NT2/D1 (cell line): Measurements from ENCODE around the gene CTSZ.

ENCODE experiments used
- DNase-seq: peaks from one replicate; pipeline ENCODE4 v3.0.0-alpha.2; 2011; ENCODE audit warnings: low read depth, low spot score
- H3K27me3 ChIP-seq: 2 replicates; pipeline ENCODE4 v1.6.0; 2011; ENCODE audit warnings: mild to moderate bottlenecking; ENCODE audit not compliant: insufficient read length, insufficient read depth
- H3K36me3 ChIP-seq: 2 replicates; pipeline ENCODE4 v1.6.1; 2011; ENCODE audit warnings: mild to moderate bottlenecking, low read length, mixed read lengths; ENCODE audit not compliant: insufficient read depth, insufficient read length
- H3K4me1 ChIP-seq: 2 replicates; pipeline ENCODE4 v1.5.1; 2011; ENCODE audit not compliant: insufficient read depth, insufficient read length
- H3K4me3 ChIP-seq: 2 replicates; pipeline ENCODE4 v1.5.1; 2011; ENCODE audit warnings: low read depth; ENCODE audit not compliant: insufficient read length
- H3K9ac ChIP-seq: 2 replicates; pipeline ENCODE4 v1.6.0; 2011; ENCODE audit warnings: low read depth; ENCODE audit not compliant: insufficient read length
- H3K9me3 ChIP-seq: 2 replicates; pipeline ENCODE4 v1.5.1; 2011; ENCODE audit warnings: mild to moderate bottlenecking, low read length; ENCODE audit not compliant: insufficient read depth
- SUZ12 ChIP-seq: IDR thresholded peaks from 2 replicates; pipeline ENCODE4 v1.6.1; 2011; ENCODE audit not compliant: insufficient read length, insufficient read depth; ENCODE audit errors: extremely low read depth
- YY1 ChIP-seq: IDR thresholded peaks from 2 replicates; pipeline ENCODE4 v1.6.1; 2011; ENCODE audit not compliant: insufficient read length, insufficient read depth
- ZNF274 ChIP-seq: IDR thresholded peaks from 2 replicates; pipeline ENCODE4 v1.6.1; 2011; ENCODE audit warnings: mild to moderate bottlenecking, low read depth, low read length

Gene CTSZ

GRCh38 chr20:59000326-59000725, 6.7 kb downstream of the CTSZ start:
- no peak overlapping the region for H3K9ac ChIP-seq
- H3K27me3 ChIP-seq: no peaks in the 10 kb centered on the region
- no peak overlapping the region for H3K4me3 ChIP-seq
- H3K9me3 ChIP-seq: no peaks in the 10 kb centered on the region
- peaks cover 3% of the 10 kb centered on the region for H3K4me1 ChIP-seq
- DNase-seq: no peak
- TF ChIP-seq ZNF274 (no peak), SUZ12 (no peak), YY1 (no peak)
- H3K36me3 ChIP-seq: peaks cover 73% of the 10 kb centered on the region

DNA sequence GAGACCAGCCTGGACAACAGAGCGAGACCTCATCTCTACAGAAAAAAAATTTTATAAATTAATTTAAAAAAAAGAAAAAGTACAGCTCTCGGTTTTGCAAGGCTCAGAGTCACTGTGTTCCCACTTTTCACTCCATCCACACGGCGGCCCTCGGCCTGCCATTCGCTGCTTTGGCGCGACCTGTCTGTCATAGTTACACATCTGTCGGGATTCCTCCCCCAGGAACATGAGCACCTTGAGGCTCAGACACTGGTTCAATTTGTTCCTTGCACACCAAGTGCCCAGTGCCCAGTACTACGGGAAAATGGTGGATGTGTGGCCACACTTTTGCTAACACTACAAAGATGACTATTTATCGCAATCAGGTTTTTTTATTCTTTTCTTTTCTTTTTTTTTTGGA, 8.4 kb downstream of the CTSZ start:
- peaks cover 76% of the 10 kb centered on the region for H3K36me3 ChIP-seq
- no peak for DNase-seq

GRCh38 chr20:58997141-58997770, 9.8 kb downstream of the CTSZ start:
- TF ChIP-seq ZNF274: no peak
- TF ChIP-seq SUZ12: no peak
- TF ChIP-seq YY1: no peak
- Histone ChIP-seq H3K4me1 (no peaks in the 10 kb centered on the region), H3K27me3 (no peaks in the 10 kb centered on the region), H3K36me3 (peaks cover 87% of the 10 kb centered on the region), H3K9me3 (no peaks in the 10 kb centered on the region), H3K9ac (peak overlapping the region; percentile 32), H3K4me3 (no peak overlapping the region)
- DNase-seq: no peak

More for the DNA sequence above, 8.4 kb downstream of the CTSZ start:
- Histone ChIP-seq H3K9me3 (no peaks in the 10 kb centered on the region), H3K27me3 (no peaks in the 10 kb centered on the region), H3K4me1 (no peaks in the 10 kb centered on the region), H3K9ac (no peak overlapping the region), H3K4me3 (no peak overlapping the region)
- TF ChIP-seq YY1 (no peak), SUZ12 (no peak), ZNF274 (no peak)

- Histone ChIP-seq H3K27me3 (no peaks in the 10 kb centered on the region), H3K9ac (no peak overlapping the region), H3K4me1 (no peaks in the 10 kb centered on the region), H3K9me3 (no peaks in the 10 kb centered on the region), H3K36me3 (peaks cover 89% of the 10 kb centered on the region), H3K4me3 (no peak overlapping the region)
- DNase-seq: no peak
- TF ChIP-seq SUZ12 (no peak), YY1 (no peak), ZNF274 (no peak)
These were observed 10.8 kb downstream of the CTSZ start for GRCh38 chr20:58996226-58996611.

DNA sequence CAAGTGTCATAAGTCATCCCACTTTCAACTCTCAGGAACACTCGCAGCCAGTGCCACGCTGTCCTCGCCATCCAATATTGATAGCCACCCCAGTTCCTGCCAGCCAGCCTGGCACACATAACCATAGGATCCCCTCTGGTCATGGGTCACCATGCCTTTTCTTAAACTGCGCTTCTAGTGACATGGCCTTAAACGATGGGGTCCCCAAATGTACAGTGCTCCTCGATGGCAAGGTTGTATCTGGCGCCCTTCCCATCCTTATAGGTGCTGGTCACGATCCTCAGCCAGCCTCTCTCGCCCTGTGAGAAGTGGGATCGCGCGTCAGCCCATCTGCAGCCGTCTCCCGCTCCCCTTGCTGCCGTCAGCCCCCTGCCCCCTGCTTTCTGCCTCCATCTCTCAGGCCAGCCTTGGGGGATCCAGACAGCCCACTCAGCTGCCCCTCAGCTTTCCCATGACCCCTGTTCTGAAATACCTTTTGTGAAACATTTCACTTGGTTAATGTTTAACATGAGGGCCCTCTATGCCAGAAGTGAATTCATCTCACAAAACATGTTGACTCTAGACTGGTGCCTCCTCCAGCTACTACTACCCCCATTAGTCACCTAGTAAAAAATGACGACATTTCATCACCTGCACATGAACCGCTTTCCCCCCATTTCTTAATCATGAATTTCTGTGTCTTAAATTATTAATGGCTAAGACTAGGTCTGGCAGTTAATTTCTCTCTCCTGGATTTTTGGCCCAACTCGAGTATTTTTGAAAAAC, 11.4 kb downstream of the CTSZ start:
- Histone ChIP-seq H3K9ac (no peak overlapping the region), H3K9me3 (no peaks in the 10 kb centered on the region), H3K4me1 (no peaks in the 10 kb centered on the region), H3K36me3 (peaks cover 89% of the 10 kb centered on the region), H3K27me3 (no peaks in the 10 kb centered on the region), H3K4me3 (no peak overlapping the region)
- TF ChIP-seq YY1: no peak
- no peak for TF ChIP-seq SUZ12
- TF ChIP-seq ZNF274: no peak
- DNase-seq: no peak

GRCh38 chr20:58994390-58995159, 12.5 kb downstream of the CTSZ start:
- Histone ChIP-seq H3K4me3 (no peak overlapping the region), H3K36me3 (peaks cover 94% of the 10 kb centered on the region), H3K27me3 (no peaks in the 10 kb centered on the region), H3K9ac (no peak overlapping the region), H3K4me1 (no peaks in the 10 kb centered on the region), H3K9me3 (no peaks in the 10 kb centered on the region)
- TF ChIP-seq ZNF274 (no peak), SUZ12 (no peak), YY1 (no peak)
- DNase-seq: no peak
